GM23338 (cell line): ENCODE data around the gene PIRT. TPM values are rescaled to one million over a fixed set of nuclear protein-coding genes. Genes with fewer than 3 reads are reported as not detected.

Source experiments
- ATAC-seq: fragments of 200-7000 bp; cut with Tn5 transposase; 3 replicates; pipeline ENCODE4 v1.9.1; 2020
- DNase-seq: peaks from one replicate; pipeline ENCODE4 v3.0.0-alpha.2; 2015; ENCODE audit warnings: low spot score
- H2AFZ ChIP-seq: fragments of 200-600 bp; sonication (generic); 2 replicates; pipeline ENCODE4 v1.8.0; 2016; ENCODE audit warnings: antibody characterized with exemption, mild to moderate bottlenecking, moderate library complexity
- H3F3A ChIP-seq: fragments of 200-600 bp; sonication (generic); replicated peaks from 2 replicates; pipeline ENCODE4 v1.8.0; 2017; ENCODE audit warnings: antibody characterized with exemption, mixed run types, low read depth
- H3K27ac ChIP-seq: fragments of 200-600 bp; sonication (generic); 2 replicates; pipeline ENCODE4 v1.6.1; 2016; ENCODE audit warnings: low read depth
- H3K27me3 ChIP-seq: fragments of 200-600 bp; sonication (generic); 2 replicates; pipeline ENCODE4 v1.8.0; 2016; ENCODE audit warnings: mild to moderate bottlenecking, mixed run types, moderate library complexity; ENCODE audit not compliant: insufficient read depth
- H3K36me3 ChIP-seq: fragments of 200-600 bp; sonication (generic); 2 replicates; pipeline ENCODE4 v1.8.0; 2016; ENCODE audit warnings: mild to moderate bottlenecking; ENCODE audit not compliant: insufficient read depth
- H3K4me1 ChIP-seq: fragments of 200-600 bp; sonication (generic); 2 replicates; pipeline ENCODE4 v1.8.0; 2016; ENCODE audit warnings: mild to moderate bottlenecking, moderate library complexity; ENCODE audit not compliant: insufficient read depth
- H3K4me2 ChIP-seq: fragments of 200-600 bp; sonication (generic); 2 replicates; pipeline ENCODE4 v1.7.1; 2017; ENCODE audit warnings: mixed run types
- H3K4me3 ChIP-seq: fragments of 200-600 bp; sonication (generic); 2 replicates; pipeline ENCODE4 v1.6.1; 2016; ENCODE audit warnings: mixed run types
- H3K79me2 ChIP-seq: fragments of 200-600 bp; sonication (generic); replicated peaks from 2 replicates; pipeline ENCODE4 v1.8.0; 2017; ENCODE audit warnings: mild to moderate bottlenecking; ENCODE audit not compliant: insufficient read depth
- H3K9me2 ChIP-seq: fragments of 200-600 bp; sonication (generic); 2 replicates; pipeline ENCODE4 v1.8.0; 2017; ENCODE audit not compliant: insufficient read depth
- H4K20me1 ChIP-seq: fragments of 200-600 bp; sonication (generic); replicated peaks from 2 replicates; pipeline ENCODE4 v1.8.0; 2017; ENCODE audit warnings: mild to moderate bottlenecking; ENCODE audit not compliant: insufficient read depth
- H3K27ac Mint-ChIP-seq: 2 replicates; pipeline ENCODE4 v1.8.0; 2020; ENCODE audit warnings: inconsistent platforms, mild to moderate bottlenecking, moderate library complexity, mixed read lengths
- H3K27me3 Mint-ChIP-seq: 3 replicates; pipeline ENCODE4 v1.8.0; 2022; ENCODE audit warnings: low read depth, mild to moderate bottlenecking, moderate library complexity, mixed read lengths, inconsistent platforms; ENCODE audit not compliant: insufficient read depth, poor library complexity
- H3K36me3 Mint-ChIP-seq: 3 replicates; pipeline ENCODE4 v1.8.0; 2021; ENCODE audit warnings: low read depth, mild to moderate bottlenecking, inconsistent platforms, moderate library complexity, mixed read lengths
- H3K4me1 Mint-ChIP-seq: 3 replicates; pipeline ENCODE4 v1.8.0; 2020; ENCODE audit warnings: mild to moderate bottlenecking, inconsistent platforms, mixed read lengths
- H3K4me3 Mint-ChIP-seq: 3 replicates; pipeline ENCODE4 v1.8.0; 2021; ENCODE audit warnings: moderate library complexity, mild to moderate bottlenecking, inconsistent platforms, mixed read lengths
- H3K9me3 Mint-ChIP-seq: 3 replicates; pipeline ENCODE4 v1.8.0; 2020; ENCODE audit warnings: moderate library complexity, mild to moderate bottlenecking, inconsistent platforms, mixed read lengths
- CREB1 ChIP-seq: fragments of 250-450 bp; sonication (Bioruptor Pico); IDR thresholded peaks from 2 replicates; pipeline ENCODE4 v1.5.0; 2020; ENCODE audit warnings: low read depth, mild to moderate bottlenecking, moderate library complexity
- ETS1 ChIP-seq: IDR thresholded peaks from 2 replicates; pipeline ENCODE4 v1.6.1; 2016; ENCODE audit warnings: antibody characterized with exemption
- EZH2 ChIP-seq: fragments of 200-600 bp; sonication (generic); IDR thresholded peaks from one replicate; pipeline ENCODE4 v1.8.0; 2017; ENCODE audit warnings: antibody characterized with exemption, mild to moderate bottlenecking, low read depth; ENCODE audit not compliant: unreplicated experiment
- EZH2phosphoT487 ChIP-seq: fragments of 200-600 bp; sonication (generic); IDR thresholded peaks from one replicate; pipeline ENCODE4 v1.8.1; 2018; ENCODE audit warnings: antibody characterized with exemption; ENCODE audit not compliant: unreplicated experiment
- JUNB ChIP-seq: IDR thresholded peaks from one replicate; pipeline ENCODE4 v1.6.1; 2016; ENCODE audit warnings: antibody characterized with exemption; ENCODE audit not compliant: unreplicated experiment
- NANOG ChIP-seq: IDR thresholded peaks from 2 replicates; pipeline ENCODE4 v1.6.1; 2016; ENCODE audit warnings: antibody characterized with exemption, borderline replicate concordance
- POLR2AphosphoS5 ChIP-seq: IDR thresholded peaks from 2 replicates; pipeline ENCODE4 v1.6.1; 2016; ENCODE audit warnings: antibody characterized with exemption, low read depth
- STAT1 ChIP-seq: IDR thresholded peaks from one replicate; pipeline ENCODE4 v1.6.1; 2016; ENCODE audit warnings: antibody characterized with exemption; ENCODE audit not compliant: unreplicated experiment
- ZNF114 ChIP-seq: fragments of 250-450 bp; sonication (Bioruptor Pico); IDR thresholded peaks from 2 replicates; pipeline ENCODE4 v1.5.0; 2020; ENCODE audit warnings: mild to moderate bottlenecking, moderate library complexity
- ZNF331 ChIP-seq: fragments of 250-450 bp; sonication (Bioruptor Pico); IDR thresholded peaks from 2 replicates; pipeline ENCODE4 v1.5.0; 2020; ENCODE audit warnings: low read depth, mild to moderate bottlenecking, moderate library complexity
- ZNF462 ChIP-seq: fragments of 250-450 bp; sonication (Bioruptor Pico); IDR thresholded peaks from 2 replicates; pipeline ENCODE4 v1.5.0; 2020; ENCODE audit warnings: mild to moderate bottlenecking, moderate library complexity
- polyA plus RNA-seq: library from polyadenylated mRNA; unstranded; fragments of >200 nt; fragmentation: Nextera tagmentation; extraction: Ambion mirVana; gene quantifications from 2 replicates; pipeline ENCODE4 v1.2.1, GENCODE V29; 2016
- total RNA-seq: library from RNA; depleted of rRNA; stranded (reverse); fragments of >200 nt; shearing (Covaris generic); gene quantifications from 2 replicates; pipeline ENCODE4 v1.2.3, GENCODE V29; 2014
- TF ChIP-seq, protein P1 (sequence below), 2 experiments: fragments of 200-600 bp in 1 of 2; sonication (generic) in 1 of 2; conservative IDR thresholded peaks; 2 replicates each; pipeline versions ENCODE4 v1.5.1 to v1.6.1; 2016 to 2017; ENCODE audit warnings: antibody characterized with exemption in 2 of 2, low read depth in 2 of 2, mild to moderate bottlenecking in 2 of 2, moderate library complexity in 1 of 2
- TF ChIP-seq, protein P2 (sequence below): IDR thresholded peaks from one replicate; pipeline ENCODE4 v1.6.1; 2018; ENCODE audit warnings: antibody characterized with exemption; ENCODE audit not compliant: unreplicated experiment

PIRT gene
- total and polyA plus RNA-seq, 2 experiments from 2014 or later, result not detected

- Histone ChIP-seq H3K27ac (no peak overlapping the region), H3K4me1 (no peaks in the 10 kb centered on the region), H4K20me1 (no peaks in the 10 kb centered on the region), H3K79me2 (no peaks in the 10 kb centered on the region), H3K4me3 (no peak overlapping the region), H3K4me2 (no peak overlapping the region), H3K27me3 (no peaks in the 10 kb centered on the region), H3F3A (no peaks in the 10 kb centered on the region), H3K36me3 (no peaks in the 10 kb centered on the region), H3K9me2 (no peaks in the 10 kb centered on the region), H2AFZ (no peak overlapping the region)
- TF ChIP-seq JUNB, result no peak
- TF ChIP-seq, protein P1, sequence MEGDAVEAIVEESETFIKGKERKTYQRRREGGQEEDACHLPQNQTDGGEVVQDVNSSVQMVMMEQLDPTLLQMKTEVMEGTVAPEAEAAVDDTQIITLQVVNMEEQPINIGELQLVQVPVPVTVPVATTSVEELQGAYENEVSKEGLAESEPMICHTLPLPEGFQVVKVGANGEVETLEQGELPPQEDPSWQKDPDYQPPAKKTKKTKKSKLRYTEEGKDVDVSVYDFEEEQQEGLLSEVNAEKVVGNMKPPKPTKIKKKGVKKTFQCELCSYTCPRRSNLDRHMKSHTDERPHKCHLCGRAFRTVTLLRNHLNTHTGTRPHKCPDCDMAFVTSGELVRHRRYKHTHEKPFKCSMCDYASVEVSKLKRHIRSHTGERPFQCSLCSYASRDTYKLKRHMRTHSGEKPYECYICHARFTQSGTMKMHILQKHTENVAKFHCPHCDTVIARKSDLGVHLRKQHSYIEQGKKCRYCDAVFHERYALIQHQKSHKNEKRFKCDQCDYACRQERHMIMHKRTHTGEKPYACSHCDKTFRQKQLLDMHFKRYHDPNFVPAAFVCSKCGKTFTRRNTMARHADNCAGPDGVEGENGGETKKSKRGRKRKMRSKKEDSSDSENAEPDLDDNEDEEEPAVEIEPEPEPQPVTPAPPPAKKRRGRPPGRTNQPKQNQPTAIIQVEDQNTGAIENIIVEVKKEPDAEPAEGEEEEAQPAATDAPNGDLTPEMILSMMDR (conservative IDR thresholded peaks at IDR 0.05; ENCODE audit: low read depth in 2 of 2), result no peak
- no peak for TF ChIP-seq POLR2AphosphoS5
- TF ChIP-seq CREB1 (CRISPR knock-in tag), result no peak
- no peak for TF ChIP-seq ZNF331 (CRISPR knock-in tag)
- no peak for TF ChIP-seq STAT1
- TF ChIP-seq ETS1, result no peak
- TF ChIP-seq ZNF114 (CRISPR knock-in tag), result no peak
- TF ChIP-seq NANOG, result no peak
- no peak for TF ChIP-seq ZNF462
- no peak for TF ChIP-seq EZH2
- TF ChIP-seq, protein P2, sequence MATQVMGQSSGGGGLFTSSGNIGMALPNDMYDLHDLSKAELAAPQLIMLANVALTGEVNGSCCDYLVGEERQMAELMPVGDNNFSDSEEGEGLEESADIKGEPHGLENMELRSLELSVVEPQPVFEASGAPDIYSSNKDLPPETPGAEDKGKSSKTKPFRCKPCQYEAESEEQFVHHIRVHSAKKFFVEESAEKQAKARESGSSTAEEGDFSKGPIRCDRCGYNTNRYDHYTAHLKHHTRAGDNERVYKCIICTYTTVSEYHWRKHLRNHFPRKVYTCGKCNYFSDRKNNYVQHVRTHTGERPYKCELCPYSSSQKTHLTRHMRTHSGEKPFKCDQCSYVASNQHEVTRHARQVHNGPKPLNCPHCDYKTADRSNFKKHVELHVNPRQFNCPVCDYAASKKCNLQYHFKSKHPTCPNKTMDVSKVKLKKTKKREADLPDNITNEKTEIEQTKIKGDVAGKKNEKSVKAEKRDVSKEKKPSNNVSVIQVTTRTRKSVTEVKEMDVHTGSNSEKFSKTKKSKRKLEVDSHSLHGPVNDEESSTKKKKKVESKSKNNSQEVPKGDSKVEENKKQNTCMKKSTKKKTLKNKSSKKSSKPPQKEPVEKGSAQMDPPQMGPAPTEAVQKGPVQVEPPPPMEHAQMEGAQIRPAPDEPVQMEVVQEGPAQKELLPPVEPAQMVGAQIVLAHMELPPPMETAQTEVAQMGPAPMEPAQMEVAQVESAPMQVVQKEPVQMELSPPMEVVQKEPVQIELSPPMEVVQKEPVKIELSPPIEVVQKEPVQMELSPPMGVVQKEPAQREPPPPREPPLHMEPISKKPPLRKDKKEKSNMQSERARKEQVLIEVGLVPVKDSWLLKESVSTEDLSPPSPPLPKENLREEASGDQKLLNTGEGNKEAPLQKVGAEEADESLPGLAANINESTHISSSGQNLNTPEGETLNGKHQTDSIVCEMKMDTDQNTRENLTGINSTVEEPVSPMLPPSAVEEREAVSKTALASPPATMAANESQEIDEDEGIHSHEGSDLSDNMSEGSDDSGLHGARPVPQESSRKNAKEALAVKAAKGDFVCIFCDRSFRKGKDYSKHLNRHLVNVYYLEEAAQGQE, result no peak
- no peak for TF ChIP-seq EZH2phosphoT487
- ATAC-seq (no peak), DNase-seq (no peak)
- Mint-ChIP-seq H3K27ac (no peak overlapping the region), H3K4me3 (no peak overlapping the region), H3K9me3 (no peaks in the 10 kb centered on the region), H3K27me3 (peaks cover 2% of the 10 kb centered on the region), H3K36me3 (no peaks in the 10 kb centered on the region; the same call in 2 of the 3 replicates), H3K4me1 (peaks cover 3% of the 10 kb centered on the region; the same call in 2 of the 3 replicates)
Measured at GRCh38 chr17:10809605-10810004, 28.3 kb downstream of the PIRT start.
